Bone marrow (tissue), 2 donors: ENCODE data around the gene SUPT20HL1.

ENCODE experiments used
- DNase-seq, 2 donors: peaks; one replicate each; lab custom pipeline; 2025; lab: John Stamatoyannopoulos, UW

SUPT20HL1 gene

DNA sequence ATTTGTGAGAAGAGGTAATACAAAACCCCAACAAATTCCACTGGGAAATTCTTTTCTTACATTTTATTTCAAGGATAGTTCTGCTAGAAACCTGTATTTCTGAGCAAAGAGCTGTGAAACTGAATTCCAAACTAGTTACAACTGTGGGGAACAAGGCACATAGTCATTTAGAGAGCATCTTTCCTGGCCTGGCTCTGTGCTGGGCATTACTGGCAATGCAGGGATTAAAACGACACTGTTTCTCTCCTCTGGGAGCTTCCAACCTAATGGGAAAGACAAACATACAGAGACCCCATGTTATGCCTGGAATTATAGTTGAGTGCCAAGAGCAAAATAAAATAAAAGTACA, 36.5 kb downstream of the SUPT20HL1 start:
- DNase-seq, result no peak

DNA sequence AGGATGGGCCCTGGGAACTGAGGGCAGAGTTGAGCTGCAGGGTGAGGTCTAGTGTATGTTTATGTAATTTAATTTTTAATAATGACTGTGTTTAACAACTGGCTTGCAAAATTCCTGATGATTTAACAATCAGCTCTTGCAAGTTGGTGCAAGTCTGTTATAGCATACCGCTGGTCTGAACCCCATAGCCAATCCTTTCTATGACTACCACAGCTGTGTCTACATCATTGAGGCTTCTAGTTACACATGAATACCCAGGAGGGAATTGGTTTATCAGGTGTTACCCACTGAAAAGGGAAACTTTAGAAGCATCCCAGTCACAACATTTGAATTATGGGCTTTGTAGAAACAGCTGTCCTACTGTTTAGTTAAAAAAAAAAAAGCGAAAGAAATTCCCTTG, 38.3 kb downstream of the SUPT20HL1 start:
- no peak for DNase-seq

DNA sequence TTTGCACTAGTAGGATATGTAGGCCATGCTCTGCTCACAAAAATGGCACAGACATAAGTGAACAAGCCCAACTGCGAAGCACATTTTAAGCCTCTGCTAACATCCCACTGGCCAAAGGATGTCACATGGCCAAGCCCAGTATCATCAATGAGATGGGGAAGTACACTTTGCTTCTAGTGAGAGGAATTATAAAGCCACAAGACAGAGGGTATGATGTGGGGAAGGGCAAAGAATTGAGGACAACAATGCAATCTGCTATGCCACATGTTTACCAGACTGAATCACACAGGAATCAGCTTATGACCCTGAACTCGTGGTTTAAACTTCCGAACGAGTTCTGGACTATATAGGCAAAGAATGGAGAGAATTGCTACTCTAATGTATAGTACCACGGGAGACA, 39.1 kb downstream of the SUPT20HL1 start:
- no peak for DNase-seq

DNA sequence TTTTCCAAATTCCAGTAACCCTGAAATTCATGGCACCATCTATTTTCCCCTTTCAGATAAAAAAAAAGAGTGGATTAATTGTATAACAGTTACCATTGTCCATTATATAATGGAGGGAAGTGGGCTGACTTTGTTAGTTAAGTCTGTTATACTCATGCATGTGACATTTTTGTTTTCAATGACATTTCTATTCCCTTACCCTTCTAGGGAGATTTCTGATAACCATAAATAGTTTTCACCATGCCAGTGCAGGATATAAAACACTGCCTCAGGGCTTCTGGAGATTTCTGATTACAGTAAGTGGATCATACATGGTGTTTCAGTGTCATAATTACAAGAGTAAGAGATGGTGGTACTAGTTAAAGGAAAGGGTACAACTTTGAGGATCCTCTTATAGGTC, 45.5 kb downstream of the SUPT20HL1 start:
- no peak for DNase-seq
